ENCODE data around the gene FGF3. TPM values are rescaled to one million over a fixed set of nuclear protein-coding genes. Genes with fewer than 3 reads are reported as not detected.

FGF3 gene
- total RNA-seq: not detected in 2 replicates

- peaks cover 40% of the 10 kb centered on the region for H3K27me3 Mint-ChIP-seq (ENCODE audit: low read depth)
- H3K4me3 Mint-ChIP-seq (ENCODE audit: low read depth): no peak within 1 kb of the TSS
- intact Hi-C loops (cut with micrococcal nuclease): loop anchor here (2.0 to 5.0 kb wide), 2 partner anchors 117 to 180 kb away; partner anchors contain the start of gene FGF19
Measured at GRCh38 chr11:69818603-69819441, at the start of gene FGF3. Gene FGF3, minus strand, starts transcription at chr11:69819416. Its CDS starts 483 bp downstream, at chr11:69818933.

GRCh38 chr11:69868871-69869270, 49.7 kb upstream of the FGF3 start:
- no peak overlapping the region for H3K27ac Mint-ChIP-seq
- no peak overlapping the region for H3K4me3 Mint-ChIP-seq (ENCODE audit: low read depth)
- no peak for DNase-seq (ENCODE audit: low spot score)
- H3K27me3 Mint-ChIP-seq (ENCODE audit: low read depth): peaks cover 9% of the 10 kb centered on the region
- no peaks in the 10 kb centered on the region for H3K9me3 Mint-ChIP-seq
- intact Hi-C loops (cut with micrococcal nuclease): no loop called here
- no peaks in the 10 kb centered on the region for H3K4me1 Mint-ChIP-seq (ENCODE audit: low read depth)
- no peaks in the 10 kb centered on the region for H3K36me3 Mint-ChIP-seq (ENCODE audit: low read depth)

More at GRCh38 chr11:69818603-69819441, at the start of gene FGF3:
- Mint-ChIP-seq H3K27ac (no peak within 1 kb of the TSS), H3K36me3 (ENCODE audit: low read depth) (no peaks in the 10 kb centered on the region), H3K4me1 (ENCODE audit: low read depth) (no peaks in the 10 kb centered on the region), H3K9me3 (no peaks in the 10 kb centered on the region)
- no peak for DNase-seq (ENCODE audit: low spot score)

GRCh38 chr11:69868006-69868810, 49.0 kb upstream of the FGF3 start:
- no peaks in the 10 kb centered on the region for H3K9me3 Mint-ChIP-seq
- no peak for DNase-seq (ENCODE audit: low spot score)
- no peaks in the 10 kb centered on the region for H3K4me1 Mint-ChIP-seq (ENCODE audit: low read depth)
- no peak overlapping the region for H3K4me3 Mint-ChIP-seq (ENCODE audit: low read depth)
- no peak overlapping the region for H3K27ac Mint-ChIP-seq
- H3K36me3 Mint-ChIP-seq (ENCODE audit: low read depth): no peaks in the 10 kb centered on the region
- intact Hi-C loops (cut with micrococcal nuclease): no loop called here
- peaks cover 9% of the 10 kb centered on the region for H3K27me3 Mint-ChIP-seq (ENCODE audit: low read depth)

- H3K4me3 Mint-ChIP-seq (ENCODE audit: low read depth): no peak overlapping the region
- H3K36me3 Mint-ChIP-seq (ENCODE audit: low read depth): no peaks in the 10 kb centered on the region
- H3K27ac Mint-ChIP-seq: no peak overlapping the region
- no peaks in the 10 kb centered on the region for H3K4me1 Mint-ChIP-seq (ENCODE audit: low read depth)
- intact Hi-C loops (cut with micrococcal nuclease): no loop called here
- no peaks in the 10 kb centered on the region for H3K9me3 Mint-ChIP-seq
- peaks cover 9% of the 10 kb centered on the region for H3K27me3 Mint-ChIP-seq (ENCODE audit: low read depth)
- DNase-seq (ENCODE audit: low spot score): no peak
Measured at GRCh38 chr11:69867076-69868005, 48.1 kb upstream of the FGF3 start.

GRCh38 chr11:69866648-69867047, 47.4 kb upstream of the FGF3 start:
- DNase-seq (ENCODE audit: low spot score): no peak
- H3K27ac Mint-ChIP-seq: no peak overlapping the region
- no peaks in the 10 kb centered on the region for H3K9me3 Mint-ChIP-seq
- no peak overlapping the region for H3K4me3 Mint-ChIP-seq (ENCODE audit: low read depth)
- no peaks in the 10 kb centered on the region for H3K36me3 Mint-ChIP-seq (ENCODE audit: low read depth)
- intact Hi-C loops (cut with micrococcal nuclease): no loop called here
- H3K4me1 Mint-ChIP-seq (ENCODE audit: low read depth): no peaks in the 10 kb centered on the region
- peaks cover 9% of the 10 kb centered on the region for H3K27me3 Mint-ChIP-seq (ENCODE audit: low read depth)

- H3K27me3 Mint-ChIP-seq (ENCODE audit: low read depth): peaks cover 7% of the 10 kb centered on the region
- H3K27ac Mint-ChIP-seq: no peak overlapping the region
- H3K4me3 Mint-ChIP-seq (ENCODE audit: low read depth): no peak overlapping the region
- DNase-seq (ENCODE audit: low spot score): no peak
- H3K9me3 Mint-ChIP-seq: no peaks in the 10 kb centered on the region
- intact Hi-C loops (cut with micrococcal nuclease): no loop called here
- H3K36me3 Mint-ChIP-seq (ENCODE audit: low read depth): no peaks in the 10 kb centered on the region
- no peaks in the 10 kb centered on the region for H3K4me1 Mint-ChIP-seq (ENCODE audit: low read depth)
Measured at GRCh38 chr11:69865707-69866106, 46.5 kb upstream of the FGF3 start.

- Mint-ChIP-seq H3K27ac (no peak overlapping the region), H3K27me3 (ENCODE audit: low read depth) (peaks cover 7% of the 10 kb centered on the region), H3K4me1 (ENCODE audit: low read depth) (no peaks in the 10 kb centered on the region)
Measured at GRCh38 chr11:69864686-69865661, 45.8 kb upstream of the FGF3 start.

GRCh38 chr11:69863544-69864200, 44.5 kb upstream of the FGF3 start:
- Mint-ChIP-seq H3K27ac (no peak overlapping the region), H3K4me3 (ENCODE audit: low read depth) (no peak overlapping the region), H3K9me3 (no peaks in the 10 kb centered on the region), H3K4me1 (ENCODE audit: low read depth) (no peaks in the 10 kb centered on the region), H3K27me3 (ENCODE audit: low read depth) (peaks cover 2% of the 10 kb centered on the region), H3K36me3 (ENCODE audit: low read depth) (no peaks in the 10 kb centered on the region)
- intact Hi-C loops (cut with micrococcal nuclease): no loop called here
- no peak for DNase-seq (ENCODE audit: low spot score)

More at GRCh38 chr11:69864686-69865661, 45.8 kb upstream of the FGF3 start:
- Mint-ChIP-seq H3K4me3 (ENCODE audit: low read depth) (no peak overlapping the region), H3K9me3 (no peaks in the 10 kb centered on the region), H3K36me3 (ENCODE audit: low read depth) (no peaks in the 10 kb centered on the region)
- no peak for DNase-seq (ENCODE audit: low spot score)
- intact Hi-C loops (cut with micrococcal nuclease): no loop called here

- no peak for DNase-seq (ENCODE audit: low spot score)
- H3K9me3 Mint-ChIP-seq: no peaks in the 10 kb centered on the region
- H3K27me3 Mint-ChIP-seq (ENCODE audit: low read depth): peaks cover 4% of the 10 kb centered on the region
- H3K36me3 Mint-ChIP-seq (ENCODE audit: low read depth): no peaks in the 10 kb centered on the region
- H3K4me1 Mint-ChIP-seq (ENCODE audit: low read depth): no peaks in the 10 kb centered on the region
- no peak overlapping the region for H3K27ac Mint-ChIP-seq
- intact Hi-C loops (cut with micrococcal nuclease): no loop called here
- H3K4me3 Mint-ChIP-seq (ENCODE audit: low read depth): no peak overlapping the region
Measured at GRCh38 chr11:69862797-69863543, 43.8 kb upstream of the FGF3 start.

GRCh38 chr11:69862331-69862771, 43.1 kb upstream of the FGF3 start:
- no peak for DNase-seq (ENCODE audit: low spot score)
- Mint-ChIP-seq H3K27ac (no peak overlapping the region), H3K36me3 (ENCODE audit: low read depth) (no peaks in the 10 kb centered on the region), H3K4me3 (ENCODE audit: low read depth) (no peak overlapping the region), H3K9me3 (no peaks in the 10 kb centered on the region), H3K27me3 (ENCODE audit: low read depth) (peaks cover 8% of the 10 kb centered on the region), H3K4me1 (ENCODE audit: low read depth) (no peaks in the 10 kb centered on the region)
- intact Hi-C loops (cut with micrococcal nuclease): no loop called here

- intact Hi-C loops (cut with micrococcal nuclease): no loop called here
- no peaks in the 10 kb centered on the region for H3K36me3 Mint-ChIP-seq (ENCODE audit: low read depth)
- no peak overlapping the region for H3K27ac Mint-ChIP-seq
- no peak for DNase-seq (ENCODE audit: low spot score)
- H3K9me3 Mint-ChIP-seq: no peaks in the 10 kb centered on the region
- no peak overlapping the region for H3K4me3 Mint-ChIP-seq (ENCODE audit: low read depth)
- H3K4me1 Mint-ChIP-seq (ENCODE audit: low read depth): no peaks in the 10 kb centered on the region
- H3K27me3 Mint-ChIP-seq (ENCODE audit: low read depth): peaks cover 12% of the 10 kb centered on the region
Measured at GRCh38 chr11:69861901-69862300, 42.7 kb upstream of the FGF3 start.
